ENCODE measurements around the gene ENTPD8. TPM values are rescaled to one million over a fixed set of nuclear protein-coding genes. Genes with fewer than 3 reads are reported as not detected.

The ENTPD8 gene
- total RNA-seq, 1 donor: not detected

DNA sequence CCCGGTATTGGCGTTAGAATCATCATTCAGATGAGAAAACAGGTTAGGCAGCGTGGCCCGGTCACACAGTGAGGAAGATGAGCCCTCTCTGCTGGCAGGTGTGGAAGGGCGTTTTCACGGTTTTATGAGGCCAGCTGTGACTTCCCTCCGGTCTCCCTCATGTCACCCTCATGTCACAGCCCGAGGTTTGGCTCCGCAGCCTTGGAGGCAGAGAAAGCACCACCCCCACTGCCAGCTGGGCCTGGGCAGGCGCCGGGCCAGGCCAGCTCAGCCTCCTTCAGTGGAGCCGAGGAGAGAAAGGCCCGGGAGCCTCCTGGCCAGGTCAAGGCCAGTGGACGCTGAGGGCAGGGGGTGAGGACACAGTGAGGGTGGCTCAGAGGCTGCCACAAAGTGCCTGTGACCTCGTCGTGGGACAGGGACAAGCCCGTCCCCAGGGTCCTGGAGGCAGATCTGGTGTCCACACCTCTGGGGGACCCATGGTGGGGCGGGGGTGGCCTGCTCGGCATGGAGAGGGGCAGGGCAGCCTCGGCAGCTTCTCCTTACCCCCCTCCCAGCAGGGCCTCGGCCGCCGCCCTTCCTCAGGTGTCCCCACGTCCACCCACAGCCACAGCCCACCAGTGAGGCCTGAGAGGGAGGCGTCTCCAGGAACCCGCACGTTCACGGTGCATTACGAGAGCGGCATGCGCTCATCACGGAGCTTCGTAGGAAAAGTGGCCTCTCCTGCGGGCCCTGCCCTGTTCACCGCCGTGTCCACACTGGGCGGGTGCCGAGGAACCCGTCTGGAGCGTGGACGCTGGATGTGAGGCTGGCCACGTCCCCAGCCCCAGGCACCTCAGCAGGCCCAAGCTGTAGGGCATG, 50.4 kb downstream of the ENTPD8 start:
- no peak for DNase-seq (ENCODE audit: insufficient read length, low spot score, missing footprints)
- Histone ChIP-seq H3K27me3 (ENCODE audit: insufficient read depth, low read length) (no peaks in the 10 kb centered on the region), H3K36me3 (ENCODE audit: insufficient read depth, low read length) (no peaks in the 10 kb centered on the region), H3K79me2 (ENCODE audit: insufficient read depth, low read length) (no peaks in the 10 kb centered on the region), H3K4me3 (ENCODE audit: insufficient read depth, low read length) (no peak overlapping the region), H4K20me1 (ENCODE audit: insufficient read depth, low read length) (peaks cover 2% of the 10 kb centered on the region), H2AFZ (ENCODE audit: low read length) (no peak overlapping the region), H3K27ac (ENCODE audit: low read depth, low read length) (no peak overlapping the region), H3K4me1 (ENCODE audit: insufficient read depth, low read length) (no peaks in the 10 kb centered on the region), H3K9me3 (ENCODE audit: low read depth, low read length) (no peaks in the 10 kb centered on the region), H3K4me2 (ENCODE audit: insufficient read depth, low read length) (no peak overlapping the region)
- TF ChIP-seq, protein P1, sequence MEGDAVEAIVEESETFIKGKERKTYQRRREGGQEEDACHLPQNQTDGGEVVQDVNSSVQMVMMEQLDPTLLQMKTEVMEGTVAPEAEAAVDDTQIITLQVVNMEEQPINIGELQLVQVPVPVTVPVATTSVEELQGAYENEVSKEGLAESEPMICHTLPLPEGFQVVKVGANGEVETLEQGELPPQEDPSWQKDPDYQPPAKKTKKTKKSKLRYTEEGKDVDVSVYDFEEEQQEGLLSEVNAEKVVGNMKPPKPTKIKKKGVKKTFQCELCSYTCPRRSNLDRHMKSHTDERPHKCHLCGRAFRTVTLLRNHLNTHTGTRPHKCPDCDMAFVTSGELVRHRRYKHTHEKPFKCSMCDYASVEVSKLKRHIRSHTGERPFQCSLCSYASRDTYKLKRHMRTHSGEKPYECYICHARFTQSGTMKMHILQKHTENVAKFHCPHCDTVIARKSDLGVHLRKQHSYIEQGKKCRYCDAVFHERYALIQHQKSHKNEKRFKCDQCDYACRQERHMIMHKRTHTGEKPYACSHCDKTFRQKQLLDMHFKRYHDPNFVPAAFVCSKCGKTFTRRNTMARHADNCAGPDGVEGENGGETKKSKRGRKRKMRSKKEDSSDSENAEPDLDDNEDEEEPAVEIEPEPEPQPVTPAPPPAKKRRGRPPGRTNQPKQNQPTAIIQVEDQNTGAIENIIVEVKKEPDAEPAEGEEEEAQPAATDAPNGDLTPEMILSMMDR (IDR thresholded peaks at IDR 0.05; ENCODE audit: extremely low read depth, low read depth, low read length): no peak

DNA sequence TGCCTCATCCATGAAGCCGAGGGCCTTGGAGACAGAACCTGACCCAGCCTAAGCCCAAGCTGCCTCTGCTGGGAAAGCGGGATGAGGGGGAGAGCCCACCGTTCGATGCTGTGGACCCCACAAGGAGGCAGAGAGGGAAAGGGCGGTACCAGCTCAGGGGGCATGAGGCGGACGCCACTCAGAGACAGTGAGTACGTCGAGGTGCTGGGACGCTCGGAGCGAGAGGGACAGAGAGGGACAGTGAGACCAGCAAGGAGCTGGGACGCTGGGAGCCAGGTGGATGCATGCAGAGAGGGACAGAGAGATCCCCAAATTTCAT, 51.8 kb downstream of the ENTPD8 start:
- Histone ChIP-seq H3K4me1 (ENCODE audit: insufficient read depth, low read length) (no peaks in the 10 kb centered on the region), H3K27me3 (ENCODE audit: insufficient read depth, low read length) (no peaks in the 10 kb centered on the region), H3K4me2 (ENCODE audit: insufficient read depth, low read length) (no peak overlapping the region), H4K20me1 (ENCODE audit: insufficient read depth, low read length) (peaks cover 2% of the 10 kb centered on the region), H2AFZ (ENCODE audit: low read length) (no peak overlapping the region), H3K79me2 (ENCODE audit: insufficient read depth, low read length) (no peaks in the 10 kb centered on the region), H3K36me3 (ENCODE audit: insufficient read depth, low read length) (no peaks in the 10 kb centered on the region), H3K4me3 (ENCODE audit: insufficient read depth, low read length) (no peak overlapping the region), H3K27ac (ENCODE audit: low read depth, low read length) (no peak overlapping the region), H3K9me3 (ENCODE audit: low read depth, low read length) (no peaks in the 10 kb centered on the region)
- TF ChIP-seq, protein P1 (IDR thresholded peaks at IDR 0.05; ENCODE audit: extremely low read depth, low read depth, low read length): no peak
- no peak for DNase-seq (ENCODE audit: insufficient read length, low spot score, missing footprints)

DNA sequence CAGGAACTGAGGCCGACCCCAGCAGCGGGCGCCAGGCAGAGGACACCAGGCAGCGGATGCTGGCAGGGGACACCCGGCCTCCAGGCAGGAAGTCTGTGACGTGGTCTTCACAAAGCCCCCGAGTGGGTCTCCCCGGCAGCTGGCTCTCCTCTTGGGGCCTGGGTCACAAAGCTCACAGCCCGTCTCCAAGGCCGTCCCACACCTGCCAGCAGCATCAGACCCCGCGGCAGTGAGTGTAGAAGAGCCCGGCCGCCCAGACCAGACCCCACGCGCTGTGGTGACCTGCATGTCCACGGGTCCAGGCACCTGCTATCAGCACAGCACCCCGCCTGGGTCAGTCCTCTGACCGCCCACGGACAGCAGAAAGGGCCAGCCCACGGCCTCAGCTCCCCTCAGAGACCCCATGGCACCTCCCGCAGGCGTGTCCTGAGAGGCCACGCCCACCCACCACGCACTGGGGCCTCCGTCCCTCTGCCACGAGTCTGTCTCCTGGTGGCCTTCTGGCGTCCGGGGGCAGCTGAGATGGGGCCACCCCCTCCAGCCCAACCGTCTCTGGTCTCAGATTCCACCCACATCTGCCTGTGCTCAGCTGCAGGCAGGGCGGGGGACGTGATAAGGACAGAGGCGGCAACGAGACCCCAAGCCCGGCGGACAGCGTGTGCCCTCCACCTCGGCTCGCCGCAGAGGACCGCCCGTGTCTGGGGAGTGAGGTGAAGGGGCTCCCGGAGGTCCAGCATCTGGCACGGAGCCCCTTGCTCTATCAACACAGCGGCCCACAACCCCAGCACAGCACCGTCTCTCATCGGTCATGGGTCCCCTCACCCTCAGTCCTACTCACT, 52.3 kb downstream of the ENTPD8 start:
- Histone ChIP-seq H3K4me3 (ENCODE audit: insufficient read depth, low read length) (no peak overlapping the region), H2AFZ (ENCODE audit: low read length) (no peak overlapping the region), H3K9me3 (ENCODE audit: low read depth, low read length) (no peaks in the 10 kb centered on the region), H3K4me1 (ENCODE audit: insufficient read depth, low read length) (no peaks in the 10 kb centered on the region), H3K36me3 (ENCODE audit: insufficient read depth, low read length) (no peaks in the 10 kb centered on the region), H3K27ac (ENCODE audit: low read depth, low read length) (no peak overlapping the region), H3K79me2 (ENCODE audit: insufficient read depth, low read length) (no peaks in the 10 kb centered on the region), H3K27me3 (ENCODE audit: insufficient read depth, low read length) (no peaks in the 10 kb centered on the region), H4K20me1 (ENCODE audit: insufficient read depth, low read length) (peaks cover 2% of the 10 kb centered on the region), H3K4me2 (ENCODE audit: insufficient read depth, low read length) (no peak overlapping the region)
- DNase-seq (ENCODE audit: insufficient read length, low spot score, missing footprints): no peak
- TF ChIP-seq, protein P1 (IDR thresholded peaks at IDR 0.05; ENCODE audit: extremely low read depth, low read depth, low read length): no peak

Measured in osteoblast (primary cell).